ENCODE results near the gene STRA8.
"Not testable (repeated sequence)": the region's sequence is repeated elsewhere in the genome, so short reads cannot be mapped to it uniquely, and the experiment has no call there.

Gene STRA8

DNA sequence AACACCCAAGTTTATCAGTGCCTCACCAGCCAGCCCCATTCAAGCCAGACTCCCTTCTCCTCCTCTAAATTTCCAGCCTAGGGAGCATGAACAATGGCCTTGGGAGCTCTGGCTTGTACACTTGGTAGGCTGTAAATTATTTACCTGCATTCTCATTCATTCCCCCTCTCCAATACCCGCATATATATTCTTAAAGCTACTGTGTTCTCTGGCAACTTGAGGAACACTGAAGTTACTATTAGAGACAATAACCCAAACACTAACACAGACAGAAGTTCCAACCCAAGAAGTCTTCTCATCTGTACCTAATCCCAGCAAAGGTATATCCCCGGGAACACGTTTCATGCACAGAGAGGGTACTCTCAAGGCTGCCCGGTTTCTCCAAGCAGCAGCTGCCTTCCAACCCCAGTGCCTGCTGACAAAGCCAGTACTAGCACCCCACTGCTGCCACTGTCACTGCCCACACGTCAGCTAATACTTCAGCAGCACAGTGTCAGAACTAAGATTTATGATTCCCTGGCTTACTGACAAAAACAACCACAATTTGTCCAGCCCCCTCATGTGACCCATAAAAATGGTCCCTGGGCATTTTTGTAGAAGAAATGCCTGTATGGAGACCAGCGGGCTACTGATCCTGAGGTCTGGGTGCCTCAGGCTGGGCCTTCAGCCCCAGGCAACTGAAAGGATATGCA lies 25.4 kb upstream of the STRA8 start:
- TF ChIP-seq JUND (IDR thresholded peaks at IDR 0.05; ENCODE audit: low read depth), result no peak
- in situ Hi-C loops (cut with HindIII; ENCODE audit: low pct_unique_long_range_greater_than_20kb, low sequenced_read_pairs), result no loop called here
- no peak for DNase-seq (ENCODE audit: low read depth in 1 of 2, low spot score in 1 of 2)

DNA sequence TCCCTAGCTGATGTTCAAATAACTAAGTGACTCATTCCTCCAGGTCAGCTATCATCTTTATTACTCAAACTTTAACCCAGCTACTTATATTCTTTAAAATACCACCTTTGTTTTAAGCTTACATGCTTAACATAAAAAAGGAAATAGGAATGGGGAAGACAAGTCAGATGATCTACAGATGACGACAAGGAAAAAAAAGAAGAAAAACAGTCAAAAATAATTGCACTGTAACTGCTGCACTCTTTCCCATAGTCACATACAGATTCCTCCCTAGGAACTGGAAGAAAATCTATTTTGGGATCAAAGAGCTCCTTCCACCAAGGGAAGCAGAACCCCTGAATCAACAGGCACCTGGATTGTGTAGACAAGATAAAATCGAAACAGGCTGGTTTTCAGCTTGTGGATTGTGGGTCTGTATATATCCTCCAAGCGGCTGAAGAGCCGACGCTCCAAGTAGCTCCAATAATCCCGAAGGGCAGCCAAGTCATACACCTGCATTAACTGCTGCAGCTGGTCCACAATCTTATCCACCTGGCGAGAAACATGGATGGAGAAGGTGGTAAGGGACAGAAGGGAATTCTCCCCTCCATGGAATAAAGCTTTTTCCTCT lies 24.3 kb upstream of the STRA8 start:
- no peak for DNase-seq (ENCODE audit: low read depth in 1 of 2, low spot score in 1 of 2)
- in situ Hi-C loops (cut with HindIII; ENCODE audit: low pct_unique_long_range_greater_than_20kb, low sequenced_read_pairs), result no loop called here
- TF ChIP-seq JUND (IDR thresholded peaks at IDR 0.05; ENCODE audit: low read depth), result no peak

DNA sequence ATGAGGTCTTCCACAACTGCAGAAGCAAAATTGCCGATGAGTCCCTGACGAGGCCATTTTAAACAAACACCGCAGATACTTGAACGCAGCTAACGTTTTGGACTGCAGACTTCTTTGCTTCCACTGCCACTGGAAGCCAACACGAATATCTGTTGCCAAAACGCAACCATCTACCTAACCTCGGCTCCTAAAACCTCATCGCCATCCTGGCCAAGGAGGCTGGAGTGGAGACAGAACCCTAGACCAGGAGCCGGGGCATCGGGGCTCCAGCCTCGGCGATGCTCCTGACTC lies 22.8 kb upstream of the STRA8 start:
- in situ Hi-C loops (cut with HindIII; ENCODE audit: low pct_unique_long_range_greater_than_20kb, low sequenced_read_pairs), result no loop called here
- peak; percentile 2 to 9 for DNase-seq (ENCODE audit: low read depth in 1 of 2, low spot score in 1 of 2)
- TF ChIP-seq JUND (IDR thresholded peaks at IDR 0.05; ENCODE audit: low read depth), result no peak

DNA sequence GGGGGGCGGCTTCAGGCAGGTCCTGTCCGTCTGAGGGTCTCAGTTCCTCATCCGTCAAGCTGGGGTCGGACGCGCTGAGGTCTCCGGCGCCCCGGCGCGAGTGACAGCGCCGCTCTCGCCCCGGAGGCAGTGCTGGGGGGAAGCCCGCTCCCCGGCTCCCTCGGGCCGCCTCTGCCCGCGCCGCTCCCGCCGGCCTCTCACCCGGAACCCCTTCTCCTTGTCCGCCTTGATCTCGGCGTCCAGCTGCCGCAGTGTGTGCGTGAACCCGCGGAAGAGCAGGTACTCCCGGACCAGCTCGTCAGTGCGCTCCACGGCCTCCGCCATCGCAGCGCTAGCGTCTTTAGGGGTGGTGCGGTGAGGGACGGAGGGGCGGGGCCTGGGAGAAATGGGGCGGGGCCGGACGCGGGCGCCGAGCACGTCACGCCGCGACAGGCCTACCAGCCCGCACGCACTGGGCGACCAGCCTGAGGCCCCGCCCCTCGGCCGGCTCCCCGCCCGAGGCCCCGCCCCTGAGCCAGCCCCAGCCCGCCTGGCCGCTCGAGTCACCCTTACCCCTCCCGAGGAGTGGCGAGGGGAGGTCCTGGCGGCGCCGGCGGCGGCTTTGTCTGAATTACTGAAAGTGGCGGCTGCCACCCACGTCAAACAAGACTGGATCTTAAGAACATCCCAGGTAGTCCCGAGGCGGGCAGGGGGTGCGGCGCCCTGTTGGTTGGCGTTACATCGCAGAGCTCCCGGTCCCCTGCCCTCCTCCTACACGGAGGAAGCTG lies 22.3 kb upstream of the STRA8 start, which contains the start of gene WDR91:
Gene WDR91 (minus strand): TSS at position 348 of the 767 bp plus-strand sequence. CDS start 24 bp downstream, at position 324.
- peak; percentile 91 to 95 for DNase-seq (ENCODE audit: low read depth in 1 of 2, low spot score in 1 of 2)
- no peak for TF ChIP-seq JUND (IDR thresholded peaks at IDR 0.05; ENCODE audit: low read depth)
- in situ Hi-C loops (cut with HindIII; ENCODE audit: low pct_unique_long_range_greater_than_20kb, low sequenced_read_pairs), result no loop called here

DNA sequence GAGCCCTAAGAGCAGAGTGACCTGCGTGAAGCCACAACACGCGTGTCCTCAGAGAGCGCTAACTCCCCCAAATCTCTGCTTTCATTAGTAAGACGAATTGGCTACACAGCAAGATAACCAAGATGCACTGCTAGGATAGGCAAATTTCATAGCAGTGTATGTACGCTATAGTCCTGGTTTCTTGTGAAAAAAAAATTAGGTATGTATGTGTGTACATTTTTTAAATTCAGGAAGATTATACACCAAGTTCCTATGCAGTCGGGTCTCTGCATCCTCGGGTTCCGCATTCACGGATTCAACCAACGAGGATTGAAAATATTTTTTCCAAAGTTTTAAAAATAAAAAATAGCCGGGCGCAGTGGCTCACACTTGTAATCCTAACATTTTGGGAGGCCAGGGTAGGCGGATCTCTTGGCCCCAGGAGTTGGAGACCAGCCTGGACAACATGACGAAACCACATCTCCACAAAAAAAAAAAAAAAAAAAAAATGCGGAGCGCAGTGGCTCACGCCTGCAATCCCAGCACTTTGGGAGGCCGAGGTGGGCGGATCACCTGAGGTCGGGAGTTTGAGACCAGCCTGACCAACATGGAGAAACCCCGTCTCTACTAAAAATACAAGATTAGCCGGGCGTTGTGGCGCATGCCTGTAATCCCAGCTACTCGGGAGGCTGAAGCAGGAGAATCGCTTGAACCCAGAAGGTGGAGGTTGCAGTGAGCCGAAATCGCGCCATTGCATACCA lies 21.5 kb upstream of the STRA8 start:
- DNase-seq (ENCODE audit: low read depth in 1 of 2, low spot score in 1 of 2); in situ Hi-C loops (cut with HindIII; ENCODE audit: low pct_unique_long_range_greater_than_20kb, low sequenced_read_pairs): not testable (repeated sequence)

- in situ Hi-C loops (cut with HindIII; ENCODE audit: low pct_unique_long_range_greater_than_20kb, low sequenced_read_pairs), result no loop called here
- TF ChIP-seq JUND (IDR thresholded peaks at IDR 0.05; ENCODE audit: low read depth), result no peak
- DNase-seq (ENCODE audit: low read depth in 1 of 2, low spot score in 1 of 2), result peak in 1 of 2 experiments; percentile 54
Measured at GRCh38 chr7:135213831-135214230, 19.8 kb upstream of the STRA8 start.

GRCh38 chr7:135215180-135215579 lies 18.5 kb upstream of the STRA8 start:
- in situ Hi-C loops (cut with HindIII; ENCODE audit: low pct_unique_long_range_greater_than_20kb, low sequenced_read_pairs), result no loop called here
- TF ChIP-seq JUND (IDR thresholded peaks at IDR 0.05; ENCODE audit: low read depth), result no peak
- DNase-seq (ENCODE audit: low read depth in 1 of 2, low spot score in 1 of 2), result no peak

DNA sequence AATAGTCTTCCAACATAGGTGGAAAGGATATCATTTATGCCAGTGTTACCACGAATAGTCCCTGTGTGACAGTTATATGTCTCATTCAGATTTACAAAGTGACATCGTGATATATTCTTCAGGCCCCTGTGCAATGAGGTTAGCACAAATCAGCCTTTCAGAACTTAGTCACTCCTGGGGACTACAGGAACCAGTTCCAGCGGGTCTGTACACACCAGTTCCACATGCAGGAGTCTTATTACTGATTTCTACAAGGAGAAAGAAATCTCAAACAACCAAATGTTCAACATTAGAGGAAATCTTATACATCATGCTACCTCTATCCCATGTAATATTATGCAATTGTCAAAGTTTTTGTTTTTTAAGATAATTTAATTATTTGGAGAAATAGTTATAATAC lies 17.9 kb upstream of the STRA8 start:
- in situ Hi-C loops (cut with HindIII; ENCODE audit: low pct_unique_long_range_greater_than_20kb, low sequenced_read_pairs), result no loop called here
- DNase-seq (ENCODE audit: low read depth in 1 of 2, low spot score in 1 of 2), result no peak
- TF ChIP-seq JUND (IDR thresholded peaks at IDR 0.05; ENCODE audit: low read depth), result no peak

DNA sequence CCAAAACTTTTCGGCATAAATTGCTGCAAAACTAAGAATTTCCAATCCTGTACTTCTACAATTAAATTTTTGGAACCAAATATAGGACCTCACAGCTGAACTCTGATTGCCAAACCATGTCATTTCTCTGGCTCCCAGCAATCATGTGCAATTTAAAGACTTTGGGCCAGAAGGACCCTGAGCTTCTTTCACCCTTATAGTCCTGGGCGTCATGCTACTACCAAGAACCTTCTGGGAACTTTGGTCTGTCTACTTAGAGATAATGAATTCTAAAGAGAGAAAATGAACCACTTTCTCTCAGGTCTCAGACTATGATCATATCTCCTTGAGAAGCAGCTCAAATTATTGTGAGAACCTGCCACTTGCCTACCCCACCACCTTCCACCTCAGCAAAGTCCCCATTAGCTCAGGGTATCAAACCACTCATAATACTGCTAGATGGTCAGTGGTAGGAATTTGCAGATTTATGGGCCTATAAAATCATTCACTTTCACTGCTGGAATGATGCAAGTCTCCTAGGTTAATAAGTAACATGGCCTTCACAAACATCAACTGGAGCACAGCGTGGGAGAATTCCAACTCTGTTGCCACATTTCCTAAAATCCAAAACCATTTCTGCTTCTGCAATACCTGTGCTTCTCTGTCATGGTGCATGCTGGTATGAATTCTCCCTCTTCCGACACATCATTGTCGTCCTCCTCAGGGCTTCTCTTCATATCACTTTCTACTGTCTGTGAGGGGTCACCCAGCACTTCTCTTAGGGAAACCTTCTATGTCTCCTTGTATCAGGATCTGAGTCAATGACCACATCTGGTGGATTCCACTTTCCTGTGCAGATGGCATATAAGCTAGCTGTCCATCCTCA lies 15.8 kb upstream of the STRA8 start:
- in situ Hi-C loops (cut with HindIII; ENCODE audit: low pct_unique_long_range_greater_than_20kb, low sequenced_read_pairs), result no loop called here
- TF ChIP-seq JUND (IDR thresholded peaks at IDR 0.05; ENCODE audit: low read depth), result no peak
- no peak for DNase-seq (ENCODE audit: low read depth in 1 of 2, low spot score in 1 of 2)

DNA sequence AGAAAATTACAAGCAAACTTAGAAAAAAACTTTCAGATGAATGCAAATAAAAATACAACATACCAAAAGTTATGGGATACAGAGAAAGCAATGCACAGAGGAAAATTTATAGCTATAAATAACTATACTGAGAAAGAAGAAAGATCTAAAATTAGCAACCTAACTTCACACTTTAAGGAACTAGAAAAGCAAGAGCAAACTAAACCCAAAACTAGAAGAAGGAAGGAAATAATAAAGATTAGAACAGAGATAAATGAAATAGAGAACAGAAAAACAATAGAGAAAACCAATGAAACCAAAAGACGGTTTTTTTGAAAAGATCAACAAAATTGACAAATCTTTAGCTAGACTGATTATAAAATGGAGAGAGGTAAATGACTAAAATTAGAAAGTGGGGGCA lies 9.6 kb upstream of the STRA8 start:
- DNase-seq (ENCODE audit: low read depth in 1 of 2, low spot score in 1 of 2), result no peak
- TF ChIP-seq JUND (IDR thresholded peaks at IDR 0.05; ENCODE audit: low read depth), result no peak
- in situ Hi-C loops (cut with HindIII; ENCODE audit: low pct_unique_long_range_greater_than_20kb, low sequenced_read_pairs), result no loop called here

DNA sequence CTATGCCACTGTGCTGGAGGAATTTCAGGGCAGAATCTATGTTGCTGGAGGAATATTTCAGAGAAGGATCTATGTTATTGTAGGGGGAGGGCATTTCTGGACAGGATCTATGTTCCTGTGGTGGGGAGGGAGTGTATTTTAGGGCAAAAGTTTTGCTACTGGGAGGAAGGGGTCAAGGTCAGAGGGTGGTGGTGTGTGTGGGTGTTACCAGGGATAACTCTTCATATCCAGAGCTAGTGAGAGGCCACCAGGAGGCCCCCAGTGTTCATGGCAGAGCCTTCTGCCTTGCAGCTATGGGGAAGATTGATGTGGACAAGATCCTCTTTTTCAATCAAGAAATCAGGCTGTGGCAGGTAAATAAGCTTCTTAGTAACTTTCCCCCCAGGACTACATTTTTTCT lies 2.0 kb upstream of the STRA8 start:
- in situ Hi-C loops (cut with HindIII; ENCODE audit: low pct_unique_long_range_greater_than_20kb, low sequenced_read_pairs), result no loop called here
- no peak for DNase-seq (ENCODE audit: low read depth in 1 of 2, low spot score in 1 of 2)
- no peak for TF ChIP-seq JUND (IDR thresholded peaks at IDR 0.05; ENCODE audit: low read depth)

DNA sequence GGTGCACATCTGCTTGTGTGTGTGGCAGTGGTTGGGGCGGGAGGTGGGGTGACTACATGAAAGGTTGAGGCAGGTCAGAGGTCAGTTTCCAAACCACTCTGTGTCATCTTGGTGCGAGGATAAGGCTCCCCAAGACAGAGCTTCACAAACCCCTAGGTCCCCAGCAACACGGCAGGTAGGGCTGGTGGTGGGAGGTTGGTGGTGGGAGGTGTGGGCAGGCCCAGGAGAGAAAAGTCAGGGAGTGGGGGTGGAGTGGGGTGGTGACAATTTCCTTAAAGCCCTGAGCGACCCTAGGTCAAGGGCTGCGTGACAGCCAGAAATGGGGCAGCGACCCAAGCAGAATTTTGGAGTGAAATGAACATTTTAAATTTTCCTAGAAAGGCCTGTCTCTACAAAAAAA lies 1.6 kb upstream of the STRA8 start:
- no peak for DNase-seq (ENCODE audit: low read depth in 1 of 2, low spot score in 1 of 2)
- no peak for TF ChIP-seq JUND (IDR thresholded peaks at IDR 0.05; ENCODE audit: low read depth)
- in situ Hi-C loops (cut with HindIII; ENCODE audit: low pct_unique_long_range_greater_than_20kb, low sequenced_read_pairs), result no loop called here
